HEK293T (cell line): ENCODE data around the gene MRPL12.
"Not testable (repeated sequence)": the region's sequence is repeated elsewhere in the genome, so short reads cannot be mapped to it uniquely, and the experiment has no call there.

Experiments used
- BHLHE40 ChIP-seq: fragments of 450-650 bp; IDR thresholded peaks from 2 replicates; pipeline ENCODE4 v1.6.1; 2016; ENCODE audit warnings: mild to moderate bottlenecking, moderate library complexity, borderline replicate concordance
- FOXK2 ChIP-seq: fragments of 450-650 bp; IDR thresholded peaks from 2 replicates; pipeline ENCODE4 v1.6.1; 2016; ENCODE audit warnings: mild to moderate bottlenecking
- FOXM1 ChIP-seq: fragments of 450-650 bp; IDR thresholded peaks from 2 replicates; pipeline ENCODE4 v1.6.1; 2017; ENCODE audit warnings: mild to moderate bottlenecking, borderline replicate concordance
- L3MBTL2 ChIP-seq: fragments of 450-650 bp; conservative IDR thresholded peaks from 2 replicates; pipeline ENCODE4 v1.6.1; 2016; ENCODE audit warnings: mild to moderate bottlenecking
- LEF1 ChIP-seq: fragments of 450-650 bp; IDR thresholded peaks from 2 replicates; pipeline ENCODE4 v1.6.1; 2017; ENCODE audit warnings: mild to moderate bottlenecking, borderline replicate concordance
- NFRKB ChIP-seq: fragments of 450-650 bp; IDR thresholded peaks from 2 replicates; pipeline ENCODE4 v1.6.1; 2016; ENCODE audit warnings: mild to moderate bottlenecking, moderate library complexity
- SP1 ChIP-seq: fragments of 450-650 bp; IDR thresholded peaks from 2 replicates; pipeline ENCODE4 v1.6.1; 2017
- SUZ12 ChIP-seq: fragments of 450-650 bp; IDR thresholded peaks from 2 replicates; pipeline ENCODE4 v1.6.1; 2016; ENCODE audit warnings: mild to moderate bottlenecking
- TF ChIP-seq, protein P1 (sequence below): fragments of 450-650 bp; IDR thresholded peaks from 2 replicates; pipeline ENCODE4 v1.6.1; 2016

DNA sequence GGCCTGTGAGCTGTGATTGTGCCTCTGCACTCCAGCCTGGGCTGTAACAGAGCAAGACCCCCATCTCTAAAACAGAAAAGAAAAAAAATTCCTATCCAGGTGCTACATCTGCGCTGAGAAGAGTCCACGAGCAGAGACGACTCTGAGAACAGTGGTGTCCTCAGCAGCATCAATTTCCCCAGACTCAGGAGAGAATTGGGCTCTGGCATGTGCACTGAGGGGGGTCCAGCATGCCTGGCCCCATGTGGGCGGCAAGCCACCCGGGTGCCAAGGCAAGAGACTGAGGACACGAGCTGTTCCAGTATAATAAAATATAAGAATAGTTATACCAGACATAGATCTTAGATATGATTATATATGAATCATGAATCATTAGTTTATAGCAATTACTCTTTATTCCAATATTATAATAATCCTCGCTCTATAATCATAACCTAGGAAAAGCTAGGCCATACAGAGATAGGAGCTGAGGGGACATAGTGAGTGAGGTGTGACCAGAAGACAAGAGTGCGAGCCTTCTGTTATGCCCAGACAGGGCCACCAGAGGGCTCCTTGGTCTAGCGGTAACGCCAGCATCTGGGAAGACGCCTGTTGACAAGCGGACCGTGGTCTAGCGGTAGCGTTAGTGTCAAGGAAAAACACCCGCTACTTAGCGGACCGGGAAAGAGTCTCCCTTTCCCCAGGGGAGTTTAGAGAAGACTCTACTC lies 27.5 kb upstream of the MRPL12 start:
- TF ChIP-seq, protein P1, sequence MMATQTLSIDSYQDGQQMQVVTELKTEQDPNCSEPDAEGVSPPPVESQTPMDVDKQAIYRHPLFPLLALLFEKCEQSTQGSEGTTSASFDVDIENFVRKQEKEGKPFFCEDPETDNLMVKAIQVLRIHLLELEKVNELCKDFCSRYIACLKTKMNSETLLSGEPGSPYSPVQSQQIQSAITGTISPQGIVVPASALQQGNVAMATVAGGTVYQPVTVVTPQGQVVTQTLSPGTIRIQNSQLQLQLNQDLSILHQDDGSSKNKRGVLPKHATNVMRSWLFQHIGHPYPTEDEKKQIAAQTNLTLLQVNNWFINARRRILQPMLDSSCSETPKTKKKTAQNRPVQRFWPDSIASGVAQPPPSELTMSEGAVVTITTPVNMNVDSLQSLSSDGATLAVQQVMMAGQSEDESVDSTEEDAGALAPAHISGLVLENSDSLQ: not testable (repeated sequence)
- not testable (repeated sequence) for TF ChIP-seq SP1, SUZ12, LEF1, NFRKB, FOXK2, L3MBTL2, FOXM1, BHLHE40
